GM19099 (cell line): ENCODE measurements around the gene GNAT2.

Source experiments
- POLR2A ChIP-seq: IDR thresholded peaks from 3 replicates; pipeline ENCODE4 v1.6.1; 2011; ENCODE audit warnings: low read depth; ENCODE audit not compliant: insufficient read length; ENCODE audit errors: extremely low read depth

The GNAT2 gene

DNA sequence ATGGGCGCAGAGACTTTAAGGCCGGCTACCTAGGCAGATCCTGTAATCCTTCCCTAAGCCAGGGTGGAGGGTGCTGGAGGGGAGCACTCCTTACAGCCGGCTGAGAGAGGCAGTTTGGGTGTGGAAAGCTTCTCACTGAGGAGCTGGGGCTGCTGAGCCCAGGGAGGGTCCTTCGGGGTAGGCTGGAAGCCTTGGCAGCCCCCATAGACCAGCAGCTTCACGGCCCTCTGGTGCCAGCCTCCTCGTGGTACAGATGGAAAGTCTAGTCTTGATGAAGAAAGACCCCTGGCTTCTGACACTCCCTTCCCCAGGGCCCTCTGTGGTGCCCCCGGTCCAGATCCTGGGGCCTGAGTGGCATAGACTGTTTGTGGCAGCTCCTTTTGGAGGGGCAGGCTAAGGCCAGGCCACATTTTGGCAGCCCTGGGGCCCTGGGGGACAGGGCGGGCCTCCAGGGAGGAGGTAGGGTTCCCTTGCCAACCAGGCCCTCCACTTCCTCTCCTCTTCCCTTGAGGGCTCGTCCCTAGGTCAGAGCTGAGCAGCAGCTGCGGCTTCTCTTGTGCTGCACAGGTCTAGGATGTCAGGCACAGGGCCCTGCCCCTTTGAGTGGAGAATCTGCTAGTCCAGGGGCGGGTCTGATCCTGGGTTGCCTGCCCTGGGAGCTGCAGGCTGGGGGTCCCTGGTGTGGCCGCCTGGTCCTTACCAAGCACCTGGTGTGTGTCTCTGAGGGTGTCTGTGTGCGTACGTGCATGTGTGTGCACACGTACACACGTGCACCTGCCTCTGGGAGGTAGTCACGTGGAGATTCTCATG lies 5.0 kb upstream of the GNAT2 start:
- TF ChIP-seq POLR2A: no peak

- TF ChIP-seq POLR2A: no peak
Observed at GRCh38 chr1:109623601-109624161, 4.3 kb upstream of the GNAT2 start.

DNA sequence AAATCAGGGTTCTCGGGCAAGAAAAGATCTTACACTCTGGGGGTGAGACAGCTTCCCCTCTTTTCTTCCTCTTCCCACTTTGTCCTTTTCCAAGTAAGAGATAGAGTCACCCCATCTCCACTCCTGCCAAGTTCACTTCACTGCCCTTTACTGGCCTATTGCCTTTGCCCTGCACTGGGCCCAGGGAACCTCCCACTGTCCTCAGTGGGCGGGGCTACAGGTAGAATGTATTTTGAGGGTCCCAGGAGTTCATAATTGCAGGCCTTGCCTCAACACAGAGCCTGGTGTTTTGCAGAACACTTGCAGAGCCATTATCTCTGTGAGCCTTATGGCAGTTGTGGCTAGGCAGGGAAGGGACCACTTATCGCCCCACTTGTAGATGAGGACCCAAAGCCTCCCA lies 3.5 kb upstream of the GNAT2 start:
- TF ChIP-seq POLR2A: no peak

DNA sequence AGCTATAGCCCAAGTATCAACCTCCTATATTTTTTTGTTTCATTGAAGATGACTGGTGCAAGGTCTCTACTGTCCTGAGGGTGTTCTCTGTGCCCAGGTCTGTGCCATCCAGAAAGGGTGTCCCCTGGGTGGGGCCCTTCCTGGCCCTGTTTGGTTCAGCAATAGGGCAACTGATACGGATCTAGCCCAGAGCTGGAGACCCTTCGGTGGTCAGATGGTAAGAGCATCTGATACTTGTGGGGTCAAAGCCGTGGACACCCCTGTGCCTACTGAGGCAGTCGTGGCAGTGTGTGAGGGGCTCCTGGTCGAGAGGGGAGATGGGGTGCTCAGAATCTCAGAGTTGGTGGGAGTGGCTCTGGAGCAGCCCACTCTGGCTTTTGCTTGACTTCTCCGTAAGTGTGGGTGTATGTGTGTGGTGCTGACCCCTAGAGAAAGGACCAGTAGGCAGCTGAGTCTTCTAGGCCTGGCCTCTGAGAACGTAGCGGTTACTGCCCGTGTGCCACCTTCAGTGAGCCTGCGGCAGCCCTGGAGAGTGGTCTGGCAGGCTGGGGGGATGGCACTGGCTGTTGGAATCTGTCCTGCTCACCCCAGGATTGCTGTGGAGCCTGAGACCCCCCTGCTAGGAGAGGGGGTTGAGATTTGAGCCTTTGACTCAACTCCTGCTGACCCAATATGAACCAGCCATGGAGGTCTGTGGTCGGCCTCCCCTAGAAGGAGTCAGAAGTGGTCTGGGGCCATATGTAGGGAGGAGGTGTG lies 2.9 kb upstream of the GNAT2 start:
- TF ChIP-seq POLR2A: no peak

DNA sequence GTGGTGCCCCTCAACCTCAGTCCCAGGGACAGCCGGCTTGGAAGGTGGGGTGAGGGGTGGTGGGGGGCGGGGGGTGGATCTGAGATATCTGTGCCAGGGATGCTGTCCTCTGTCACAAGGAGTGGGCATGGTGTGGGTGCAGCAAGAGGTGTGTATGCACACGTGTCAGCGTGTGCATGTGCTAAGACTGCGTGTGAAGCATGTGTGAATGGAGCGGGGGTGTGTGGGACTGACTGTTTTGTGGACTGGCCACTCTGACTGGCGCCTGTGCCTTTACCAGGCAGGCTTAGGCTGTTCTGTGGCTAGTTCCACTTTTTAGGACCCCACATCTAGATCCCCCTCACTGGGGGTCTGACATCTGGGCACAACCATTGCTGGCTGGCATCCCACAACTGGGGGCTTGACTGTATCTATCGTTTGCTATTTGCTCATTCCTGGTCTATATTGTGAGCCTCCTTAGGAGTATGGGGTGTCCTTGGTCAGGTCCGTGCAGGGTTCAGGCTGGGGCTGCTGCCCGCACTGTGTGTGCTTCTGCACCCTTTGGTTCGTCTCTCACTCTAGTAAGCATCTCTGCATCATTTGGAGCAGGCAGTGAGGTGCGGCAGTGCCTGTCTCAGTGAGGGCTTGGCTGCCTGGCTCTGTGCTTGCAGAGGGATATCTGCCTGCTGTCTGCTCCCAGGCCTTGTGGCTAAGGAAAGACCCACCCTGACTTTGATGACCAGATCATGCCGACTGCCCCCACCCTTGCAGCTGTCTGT lies 2.1 kb upstream of the GNAT2 start:
- TF ChIP-seq POLR2A: no peak

- TF ChIP-seq POLR2A: no peak
Observed at GRCh38 chr1:109620841-109621286, 1.4 kb upstream of the GNAT2 start.

DNA sequence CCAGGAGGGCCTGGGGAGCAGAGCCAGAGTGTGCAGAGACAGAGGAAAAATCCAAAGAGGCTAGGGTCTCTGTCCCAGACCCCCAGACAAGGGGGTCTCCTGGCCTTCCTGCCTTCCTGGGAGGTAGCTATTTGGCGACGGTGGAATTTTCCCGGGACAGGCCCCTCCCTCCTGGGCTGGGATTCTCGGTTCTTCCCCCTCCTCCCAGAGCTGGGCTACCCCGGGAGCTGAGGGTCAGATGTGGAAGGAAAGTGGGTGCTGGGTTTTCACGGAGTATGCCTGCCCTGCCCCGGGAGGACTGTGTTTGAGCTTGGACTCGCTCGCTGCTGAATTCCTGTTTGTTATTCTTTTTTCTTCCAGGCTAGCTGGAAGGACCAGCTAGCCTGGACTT lies 980 bp upstream of the GNAT2 start:
- TF ChIP-seq POLR2A: no peak

GRCh38 chr1:109618661-109619575 lies 498 bp downstream of the GNAT2 start:
- TF ChIP-seq POLR2A: no peak

DNA sequence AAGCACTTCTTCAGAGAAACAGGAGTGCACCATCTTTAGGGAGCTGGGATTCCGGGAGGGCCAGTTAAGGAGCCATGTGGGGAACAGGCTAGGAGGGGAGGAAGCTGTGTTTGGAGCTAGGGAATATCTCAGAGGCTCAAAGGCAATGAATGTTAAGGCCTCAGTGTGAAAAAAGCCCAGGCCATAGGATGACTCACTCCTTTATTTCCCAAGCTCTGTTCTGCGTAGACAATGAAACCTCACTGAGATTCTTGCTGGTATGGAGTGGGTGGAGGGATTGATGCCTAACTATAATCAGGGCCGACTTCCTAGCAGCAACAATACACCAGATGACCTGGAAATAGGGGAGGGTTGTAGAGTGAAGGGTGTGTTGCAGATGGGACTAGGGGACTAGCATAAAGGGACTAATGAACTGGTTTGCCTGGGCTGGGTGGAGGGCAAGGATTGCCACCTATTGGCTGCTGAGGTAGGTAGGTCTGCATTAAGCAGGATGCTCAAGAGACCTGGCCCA lies 2.1 kb downstream of the GNAT2 start:
- TF ChIP-seq POLR2A: no peak

GRCh38 chr1:109616391-109616790 lies 3.0 kb downstream of the GNAT2 start:
- no peak for TF ChIP-seq POLR2A

- no peak for TF ChIP-seq POLR2A
Observed at GRCh38 chr1:109615879-109616278, 3.5 kb downstream of the GNAT2 start.

DNA sequence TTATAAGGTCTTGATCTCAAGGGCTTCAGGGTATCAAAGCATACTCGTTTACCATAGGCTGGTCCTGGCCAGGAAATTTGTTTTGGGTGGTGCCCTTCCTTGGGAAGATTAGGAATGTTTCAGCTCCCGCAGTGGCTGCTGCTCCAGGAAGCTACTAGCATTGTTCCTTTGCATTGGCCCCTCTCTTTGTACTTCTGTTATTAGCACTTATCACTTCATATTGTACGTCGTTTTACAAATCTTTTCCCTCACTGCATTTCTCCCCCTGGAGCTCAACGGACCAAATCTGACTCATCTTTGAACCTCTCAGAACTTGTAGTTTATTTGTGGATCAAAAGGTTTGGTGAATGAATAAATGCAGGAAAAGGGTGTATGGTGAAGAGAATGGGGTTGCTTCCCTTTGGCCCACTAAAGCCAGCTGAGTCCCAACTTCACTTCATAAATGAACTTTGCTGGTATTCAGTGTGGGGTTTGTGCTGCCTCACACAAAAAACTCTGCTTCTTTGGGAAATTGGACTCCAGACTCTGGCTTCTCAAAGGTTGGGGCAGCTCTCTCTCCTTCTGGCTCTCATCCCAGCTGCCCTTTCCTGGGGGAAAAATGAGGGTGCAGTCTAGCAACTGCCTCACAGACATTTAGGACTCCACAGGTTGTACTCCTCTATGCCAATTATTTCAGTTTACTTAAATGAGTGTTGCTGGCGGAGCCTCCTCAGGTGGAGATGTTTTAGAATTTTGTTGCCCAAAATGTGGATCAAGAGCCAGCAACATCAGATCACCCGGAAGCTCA lies 5.9 kb downstream of the GNAT2 start:
- no peak for TF ChIP-seq POLR2A

DNA sequence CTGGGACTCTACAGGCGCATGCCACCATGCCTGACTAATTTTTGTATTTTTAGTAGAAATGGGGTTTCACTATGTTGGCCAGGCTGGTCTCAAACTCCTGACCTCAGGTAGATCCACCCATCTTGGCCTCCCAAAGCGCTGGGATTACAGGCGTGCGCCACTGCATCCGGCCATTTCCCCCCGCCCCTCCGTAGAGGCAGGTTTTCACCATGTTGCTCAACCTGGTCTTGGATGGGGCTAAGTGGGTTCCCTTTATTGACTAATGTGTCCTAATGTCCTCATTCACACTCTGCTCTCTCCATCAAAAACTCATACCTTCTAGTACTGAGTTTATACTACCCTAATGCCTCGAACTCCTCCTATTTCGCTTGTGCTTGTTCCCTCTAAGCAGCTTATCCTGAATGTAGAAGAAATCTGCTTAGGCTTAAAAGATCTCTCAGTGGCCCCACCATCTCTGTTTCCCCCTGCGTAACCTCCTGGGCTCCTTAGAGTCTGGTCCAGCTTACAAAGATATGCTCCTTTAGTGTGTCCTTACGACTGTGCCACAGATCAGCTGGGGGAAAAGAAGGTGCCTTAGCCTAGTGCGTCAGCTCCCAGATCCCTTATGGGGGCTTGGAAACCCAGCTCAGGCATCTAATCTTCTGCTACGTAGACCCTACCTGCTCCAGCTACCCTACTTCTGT lies 8.0 kb downstream of the GNAT2 start:
- TF ChIP-seq POLR2A: no peak
